Thymus (tissue), 11 donors: ENCODE measurements around the gene LIPE. TPM values are rescaled to one million over a fixed set of nuclear protein-coding genes. Genes with fewer than 3 reads are reported as not detected.
A peak's percentile ranks its signal among the peaks of the same experiment; 100 is the strongest.

Source experiments
- DNase-seq, 9 donors: peaks; one replicate each; pipeline ENCODE4 v3.0.0-alpha.2; 2013; ENCODE audit warnings: low spot score in 9 of 9, low read depth in 6 of 9, missing footprints in 1 of 9
- H3K27ac ChIP-seq, 2 donors: one replicate each; pipeline ENCODE4 v1.5.1; 2013; ENCODE audit warnings: control low read depth in 1 of 2, low read depth in 1 of 2, low read length in 1 of 2, mild to moderate bottlenecking in 1 of 2, moderate library complexity in 1 of 2
- H3K27me3 ChIP-seq, 2 donors: one replicate each; pipeline ENCODE4 v1.5.1; 2013; ENCODE audit warnings: low read length in 1 of 2; ENCODE audit not compliant: control insufficient read depth in 2 of 2, insufficient read depth in 1 of 2
- H3K36me3 ChIP-seq, 2 donors: one replicate each; pipeline ENCODE4 v1.5.1; 2013; ENCODE audit warnings: low read length in 1 of 2, mild to moderate bottlenecking in 1 of 2, moderate library complexity in 1 of 2; ENCODE audit not compliant: control insufficient read depth in 2 of 2, insufficient read depth in 2 of 2
- H3K4me1 ChIP-seq, 2 donors: one replicate each; pipeline ENCODE4 v1.5.1; 2013; ENCODE audit warnings: low read length in 2 of 2; ENCODE audit not compliant: control insufficient read depth in 2 of 2, insufficient read depth in 2 of 2
- H3K4me3 ChIP-seq, 2 donors: one replicate each; pipeline ENCODE4 v1.5.1; 2013; ENCODE audit warnings: low read length in 2 of 2, control low read depth in 1 of 2, mild to moderate bottlenecking in 1 of 2
- H3K9me3 ChIP-seq, 2 donors: one replicate each; pipeline ENCODE4 v1.5.1; 2013; ENCODE audit warnings: low read length in 1 of 2, mild to moderate bottlenecking in 1 of 2; ENCODE audit not compliant: control insufficient read depth in 2 of 2, insufficient read depth in 1 of 2
- whole genome bisulfite sequencing: extraction: QIAGEN DNeasy Blood & Tissue Kit; methylation state at CpG from one replicate; pipeline ENCODE4 v1.1.7; 2013; 5-methylcytosine and 5-hydroxymethylcytosine counted together
- polyA plus RNA-seq: library from polyadenylated mRNA; stranded (reverse); fragments of 200-250 nt; gene quantifications from one replicate; pipeline ENCODE4 v1.2.3, GENCODE V29; 2013
- total RNA-seq: library from RNA; stranded (reverse); fragments of 120-200 nt; gene quantifications from one replicate; pipeline ENCODE4 v1.2.4, GENCODE V29; 2013
- donor health status: healthy.

The LIPE gene
- total and polyA plus RNA-seq, 2 donors: 6.8 to 12.9 TPM

- peaks cover 5 to 9% of the 10 kb centered on the region in 2 donors for H3K36me3 ChIP-seq
- H3K27me3 ChIP-seq: peaks cover 0 to 14% of the 10 kb centered on the region in 2 donors
- H3K9me3 ChIP-seq: peaks cover 1 to 5% of the 10 kb centered on the region in 2 donors
- peaks cover 16 to 40% of the 10 kb centered on the region in 2 donors for H3K4me1 ChIP-seq
- peak overlapping the region; percentile 57 to 82 for H3K4me3 ChIP-seq
- no peak for DNase-seq
- WGBS: 66% methylated on average over 17 of the region's 17 CpGs
- peak overlapping the region; percentile 70 to 74 for H3K27ac ChIP-seq
Observed at GRCh38 chr19:42422092-42422900, 4.9 kb downstream of the LIPE start.

GRCh38 chr19:42421591-42422031 lies 5.6 kb downstream of the LIPE start:
- peaks cover 1 to 5% of the 10 kb centered on the region in 2 donors for H3K9me3 ChIP-seq
- peaks cover 5 to 9% of the 10 kb centered on the region in 2 donors for H3K36me3 ChIP-seq
- 96% methylated on average over 9 of the region's 9 CpGs for WGBS
- H3K4me1 ChIP-seq: peaks cover 16 to 40% of the 10 kb centered on the region in 2 donors
- peak overlapping the region in 1 of 2 donors; percentile 11 for H3K27ac ChIP-seq
- peaks cover 0 to 14% of the 10 kb centered on the region in 2 donors for H3K27me3 ChIP-seq
- no peak overlapping the region for H3K4me3 ChIP-seq
- DNase-seq: no peak

GRCh38 chr19:42421101-42421500 lies 6.1 kb downstream of the LIPE start:
- Histone ChIP-seq H3K4me1 (peaks cover 16 to 40% of the 10 kb centered on the region in 2 donors), H3K27me3 (peaks cover 0 to 14% of the 10 kb centered on the region in 2 donors), H3K36me3 (peaks cover 5 to 9% of the 10 kb centered on the region in 2 donors), H3K9me3 (peaks cover 1 to 5% of the 10 kb centered on the region in 2 donors), H3K4me3 (no peak overlapping the region), H3K27ac (peak overlapping the region in 1 of 2 donors; percentile 11)
- 80% methylated on average over 4 of the region's 4 CpGs for WGBS
- no peak for DNase-seq

- peak in 5 of 9 donors; percentile 14 to 75 (median 60) for DNase-seq
Observed at GRCh38 chr19:42420055-42420544, 7.1 kb downstream of the LIPE start.

GRCh38 chr19:42419309-42419708 lies 7.9 kb downstream of the LIPE start:
- H3K4me1 ChIP-seq: peaks cover 15 to 38% of the 10 kb centered on the region in 2 donors
- no peak overlapping the region for H3K27ac ChIP-seq
- WGBS: 95% methylated on average over 6 of the region's 6 CpGs
- H3K27me3 ChIP-seq: peaks cover 0 to 7% of the 10 kb centered on the region in 2 donors
- no peak for DNase-seq
- H3K4me3 ChIP-seq: no peak overlapping the region
- H3K36me3 ChIP-seq: peaks cover 13% of the 10 kb centered on the region in 2 donors
- peaks cover 0 to 3% of the 10 kb centered on the region in 2 donors for H3K9me3 ChIP-seq

More at GRCh38 chr19:42420055-42420544, 7.1 kb downstream of the LIPE start:
- peaks cover 9 to 11% of the 10 kb centered on the region in 2 donors for H3K36me3 ChIP-seq
- no peak overlapping the region for H3K27ac ChIP-seq
- H3K4me1 ChIP-seq: peaks cover 16 to 40% of the 10 kb centered on the region in 2 donors
- no peak overlapping the region for H3K4me3 ChIP-seq
- 76% methylated on average over 10 of the region's 10 CpGs for WGBS
- peaks cover 0 to 14% of the 10 kb centered on the region in 2 donors for H3K27me3 ChIP-seq
- peaks cover 0 to 5% of the 10 kb centered on the region in 2 donors for H3K9me3 ChIP-seq

- Histone ChIP-seq H3K4me1 (no peaks in the 10 kb centered on the region), H3K27me3 (no peaks in the 10 kb centered on the region), H3K4me3 (no peak overlapping the region), H3K9me3 (no peaks in the 10 kb centered on the region), H3K36me3 (peaks cover 26 to 36% of the 10 kb centered on the region in 2 donors), H3K27ac (no peak overlapping the region)
- WGBS: 94% methylated on average over 4 of the region's 4 CpGs
- no peak for DNase-seq
Observed at GRCh38 chr19:42412661-42413076, 14.5 kb downstream of the LIPE start.

- DNase-seq: no peak
- peaks cover 28 to 40% of the 10 kb centered on the region in 2 donors for H3K36me3 ChIP-seq
- H3K27me3 ChIP-seq: no peaks in the 10 kb centered on the region
- no peak overlapping the region for H3K27ac ChIP-seq
- H3K4me3 ChIP-seq: no peak overlapping the region
- H3K9me3 ChIP-seq: no peaks in the 10 kb centered on the region
- no peaks in the 10 kb centered on the region for H3K4me1 ChIP-seq
- WGBS: 93% methylated on average over 7 of the region's 7 CpGs
Observed at GRCh38 chr19:42412227-42412626, 15.0 kb downstream of the LIPE start.

- H3K27me3 ChIP-seq: no peaks in the 10 kb centered on the region
- no peak overlapping the region for H3K4me3 ChIP-seq
- WGBS: 99% methylated on average over 8 of the region's 8 CpGs
- H3K4me1 ChIP-seq: no peaks in the 10 kb centered on the region
- no peak for DNase-seq
- H3K36me3 ChIP-seq: peaks cover 30 to 46% of the 10 kb centered on the region in 2 donors
- H3K27ac ChIP-seq: no peak overlapping the region
- no peaks in the 10 kb centered on the region for H3K9me3 ChIP-seq
Observed at GRCh38 chr19:42411581-42412178, 15.5 kb downstream of the LIPE start.

GRCh38 chr19:42410371-42410770 lies 16.8 kb downstream of the LIPE start:
- DNase-seq: no peak
- WGBS: 96% methylated on average over 30 of the region's 30 CpGs
- H3K4me3 ChIP-seq: no peak overlapping the region
- no peaks in the 10 kb centered on the region for H3K9me3 ChIP-seq
- no peaks in the 10 kb centered on the region for H3K4me1 ChIP-seq
- H3K27ac ChIP-seq: no peak overlapping the region
- H3K27me3 ChIP-seq: no peaks in the 10 kb centered on the region
- H3K36me3 ChIP-seq: peaks cover 42 to 55% of the 10 kb centered on the region in 2 donors
